Mesendoderm (in vitro differentiated cells): ENCODE results near the gene SPATA21.

Experiments used
- DNase-seq: peaks from one replicate; pipeline ENCODE4 v3.0.0; 2013
- H2AK5ac ChIP-seq: 2 replicates; pipeline ENCODE4 v1.6.1; 2013; ENCODE audit warnings: low read length, inconsistent platforms
- H2BK120ac ChIP-seq: 2 replicates; pipeline ENCODE4 v1.6.1; 2013; ENCODE audit warnings: low read depth, mild to moderate bottlenecking, low read length, moderate library complexity, mixed read lengths
- H2BK15ac ChIP-seq: replicated peaks from 2 replicates; pipeline ENCODE4 v1.6.1; 2013; ENCODE audit warnings: low read depth, mild to moderate bottlenecking, moderate library complexity
- H2BK5ac ChIP-seq: 2 replicates; pipeline ENCODE4 v1.6.1; 2013; ENCODE audit warnings: low read length, inconsistent platforms
- H3K18ac ChIP-seq: 2 replicates; pipeline ENCODE4 v1.6.1; 2013; ENCODE audit warnings: mild to moderate bottlenecking, low read length, mixed read lengths
- H3K23ac ChIP-seq: one replicate; pipeline ENCODE4 v1.6.1; 2013; ENCODE audit warnings: low read length
- H3K27ac ChIP-seq: 2 replicates; pipeline ENCODE4 v1.5.1; 2013; ENCODE audit warnings: low read depth, mild to moderate bottlenecking, inconsistent platforms, low read length, moderate library complexity
- H3K27me3 ChIP-seq: 2 replicates; pipeline ENCODE4 v1.6.1; 2013; ENCODE audit warnings: low read length, control low read depth, mild to moderate bottlenecking, inconsistent platforms; ENCODE audit not compliant: insufficient read depth, poor library complexity
- H3K36me3 ChIP-seq: 2 replicates; pipeline ENCODE4 v1.6.1; 2013; ENCODE audit warnings: low read length, inconsistent platforms; ENCODE audit not compliant: control insufficient read depth, insufficient read depth
- H3K4ac ChIP-seq: one replicate; pipeline ENCODE4 v1.6.1; 2013; ENCODE audit warnings: low read depth, mild to moderate bottlenecking, low read length, moderate library complexity
- H3K4me1 ChIP-seq: 2 replicates; pipeline ENCODE4 v1.6.1; 2013; ENCODE audit warnings: low read depth, low read length, inconsistent platforms; ENCODE audit not compliant: control insufficient read depth
- H3K4me2 ChIP-seq: 2 replicates; pipeline ENCODE4 v1.6.1; 2013; ENCODE audit warnings: low read length
- H3K4me3 ChIP-seq: 2 replicates; pipeline ENCODE4 v1.5.1; 2013; ENCODE audit warnings: mild to moderate bottlenecking, low read length
- H3K56ac ChIP-seq: one replicate; pipeline ENCODE4 v1.6.1; 2013; ENCODE audit warnings: low read length
- H3K79me1 ChIP-seq: 2 replicates; pipeline ENCODE4 v1.6.1; 2013; ENCODE audit warnings: low read length, inconsistent platforms
- H3K79me2 ChIP-seq: 2 replicates; pipeline ENCODE4 v1.6.1; 2013; ENCODE audit warnings: mild to moderate bottlenecking, low read length; ENCODE audit not compliant: control insufficient read depth, insufficient read depth
- H3K9ac ChIP-seq: 2 replicates; pipeline ENCODE4 v1.6.1; 2013; ENCODE audit warnings: low read length, inconsistent platforms
- H4K5ac ChIP-seq: one replicate; pipeline ENCODE4 v1.6.1; 2013; ENCODE audit warnings: low read length
- H4K8ac ChIP-seq: one replicate; pipeline ENCODE4 v1.6.1; 2013; ENCODE audit warnings: low read depth, mild to moderate bottlenecking, control low read depth, low read length, moderate library complexity
- WGBS: extraction: QIAGEN DNeasy Blood & Tissue Kit; methylation state at CpG from one replicate; pipeline ENCODE4 v1.1.7; 2013; ENCODE audit warnings: low lambda C conversion rate, missing lambda C conversion rate; ENCODE audit not compliant: insufficient coverage; ENCODE audit errors: extremely low coverage; 5-methylcytosine and 5-hydroxymethylcytosine counted together

SPATA21 gene

GRCh38 chr1:16440131-16440469 is 2.9 kb upstream of the SPATA21 start:
- H2BK5ac ChIP-seq, result no peak overlapping the region
- peaks cover 2% of the 10 kb centered on the region for H3K79me2 ChIP-seq
- peak overlapping the region; percentile 95 for H4K5ac ChIP-seq
- H4K8ac ChIP-seq, result no peak overlapping the region
- H3K4ac ChIP-seq, result no peak overlapping the region
- H3K56ac ChIP-seq, result peak overlapping the region; percentile 92
- H3K27me3 ChIP-seq, result no peaks in the 10 kb centered on the region
- no peak overlapping the region for H2BK120ac ChIP-seq
- no peak overlapping the region for H3K27ac ChIP-seq
- H3K23ac ChIP-seq, result no peak overlapping the region
- no peaks in the 10 kb centered on the region for H3K36me3 ChIP-seq
- no peak overlapping the region for H2AK5ac ChIP-seq
- peak overlapping the region; percentile 77 for H3K4me2 ChIP-seq
- no CpG with 5 or more reads among the region's 7 CpGs for WGBS
- H3K4me1 ChIP-seq, result peaks cover 2% of the 10 kb centered on the region
- no peak overlapping the region for H3K4me3 ChIP-seq
- no peak for DNase-seq
- peaks cover 5% of the 10 kb centered on the region for H3K79me1 ChIP-seq
- H3K9ac ChIP-seq, result peak overlapping the region; percentile 81
- no peak overlapping the region for H3K18ac ChIP-seq
- no peak overlapping the region for H2BK15ac ChIP-seq

- WGBS, result no CpG with 5 or more reads among the region's 2 CpGs
- Histone ChIP-seq H3K4ac (no peak overlapping the region), H3K9ac (no peak overlapping the region), H3K18ac (no peak overlapping the region), H3K36me3 (no peaks in the 10 kb centered on the region), H3K56ac (no peak overlapping the region), H3K27ac (no peak overlapping the region), H3K79me1 (peaks cover 5% of the 10 kb centered on the region), H3K27me3 (no peaks in the 10 kb centered on the region), H3K4me3 (no peak overlapping the region), H2BK15ac (no peak overlapping the region), H2BK120ac (no peak overlapping the region), H2BK5ac (no peak overlapping the region), H3K79me2 (peaks cover 2% of the 10 kb centered on the region), H3K23ac (no peak overlapping the region), H3K4me2 (no peak overlapping the region), H2AK5ac (no peak overlapping the region), H3K4me1 (peaks cover 2% of the 10 kb centered on the region), H4K5ac (no peak overlapping the region), H4K8ac (no peak overlapping the region)
- DNase-seq, result no peak
Measured at GRCh38 chr1:16438924-16439323, 1.7 kb upstream of the SPATA21 start.

GRCh38 chr1:16438516-16438915 is 1.3 kb upstream of the SPATA21 start:
- Histone ChIP-seq H3K79me1 (peaks cover 5% of the 10 kb centered on the region), H3K4me3 (no peak overlapping the region), H3K4ac (no peak overlapping the region), H3K79me2 (peaks cover 2% of the 10 kb centered on the region), H4K5ac (no peak overlapping the region), H3K56ac (no peak overlapping the region), H3K27ac (no peak overlapping the region), H3K18ac (no peak overlapping the region), H3K9ac (no peak overlapping the region), H2AK5ac (no peak overlapping the region), H3K4me1 (peaks cover 2% of the 10 kb centered on the region), H2BK120ac (no peak overlapping the region), H4K8ac (no peak overlapping the region), H2BK15ac (no peak overlapping the region), H3K23ac (no peak overlapping the region), H3K27me3 (no peaks in the 10 kb centered on the region), H3K4me2 (no peak overlapping the region), H2BK5ac (no peak overlapping the region), H3K36me3 (no peaks in the 10 kb centered on the region)
- no peak for DNase-seq
- WGBS, result no CpG with 5 or more reads among the region's 2 CpGs

GRCh38 chr1:16434501-16434900 is 2.7 kb downstream of the SPATA21 start:
- Histone ChIP-seq H4K8ac (no peak overlapping the region), H3K18ac (no peak overlapping the region), H2AK5ac (no peak overlapping the region), H3K4me1 (no peaks in the 10 kb centered on the region), H3K36me3 (no peaks in the 10 kb centered on the region), H3K23ac (no peak overlapping the region), H3K9ac (no peak overlapping the region), H2BK5ac (no peak overlapping the region), H3K79me2 (no peaks in the 10 kb centered on the region), H4K5ac (no peak overlapping the region), H3K79me1 (no peaks in the 10 kb centered on the region), H3K4me3 (no peak overlapping the region), H3K4me2 (no peak overlapping the region), H2BK120ac (no peak overlapping the region), H2BK15ac (no peak overlapping the region), H3K27ac (no peak overlapping the region), H3K27me3 (no peaks in the 10 kb centered on the region), H3K4ac (no peak overlapping the region), H3K56ac (no peak overlapping the region)
- DNase-seq, result no peak
- WGBS, result no CpG with 5 or more reads among the region's 2 CpGs

GRCh38 chr1:16434007-16434406 is 3.2 kb downstream of the SPATA21 start:
- Histone ChIP-seq H3K56ac (no peak overlapping the region), H3K4me3 (no peak overlapping the region), H3K27me3 (no peaks in the 10 kb centered on the region), H2BK15ac (no peak overlapping the region), H3K4me2 (no peak overlapping the region), H4K8ac (no peak overlapping the region), H3K9ac (no peak overlapping the region), H2BK120ac (no peak overlapping the region), H2BK5ac (no peak overlapping the region), H3K79me1 (no peaks in the 10 kb centered on the region), H3K4ac (no peak overlapping the region), H4K5ac (no peak overlapping the region), H3K36me3 (no peaks in the 10 kb centered on the region), H2AK5ac (no peak overlapping the region), H3K23ac (no peak overlapping the region), H3K79me2 (no peaks in the 10 kb centered on the region), H3K27ac (no peak overlapping the region), H3K4me1 (no peaks in the 10 kb centered on the region), H3K18ac (no peak overlapping the region)
- no CpG with 5 or more reads among the region's 4 CpGs for WGBS
- no peak for DNase-seq

GRCh38 chr1:16433030-16433429 is 4.2 kb downstream of the SPATA21 start:
- Histone ChIP-seq H3K79me1 (no peaks in the 10 kb centered on the region), H4K8ac (no peak overlapping the region), H2BK120ac (no peak overlapping the region), H3K36me3 (no peaks in the 10 kb centered on the region), H3K9ac (no peak overlapping the region), H3K27ac (no peak overlapping the region), H2BK15ac (no peak overlapping the region), H4K5ac (no peak overlapping the region), H3K79me2 (no peaks in the 10 kb centered on the region), H2AK5ac (no peak overlapping the region), H3K18ac (no peak overlapping the region), H3K27me3 (no peaks in the 10 kb centered on the region), H3K23ac (no peak overlapping the region), H3K4me2 (no peak overlapping the region), H2BK5ac (no peak overlapping the region), H3K4ac (no peak overlapping the region), H3K4me3 (no peak overlapping the region), H3K4me1 (no peaks in the 10 kb centered on the region), H3K56ac (no peak overlapping the region)
- DNase-seq, result no peak
- no CpG with 5 or more reads among the region's 9 CpGs for WGBS
